WTC11 (cell line): ENCODE measurements around the gene EME1. TPM values are rescaled to one million over a fixed set of nuclear protein-coding genes. Genes with fewer than 3 reads are reported as not detected.

Source experiments
- ARID4B ChIP-seq: sonication (generic); formaldehyde crosslinking; IDR thresholded peaks from 2 replicates; pipeline ENCODE4 v1.8.0; 2023; ENCODE audit warnings: missing genetic modification reagents, mild to moderate bottlenecking, borderline replicate concordance
- CBFB ChIP-seq: sonication (generic); formaldehyde crosslinking; IDR thresholded peaks from 2 replicates; pipeline ENCODE4 v1.8.1; 2022; ENCODE audit warnings: mild to moderate bottlenecking, low read depth, missing genetic modification reagents
- CREM ChIP-seq: sonication (generic); formaldehyde crosslinking; IDR thresholded peaks from 2 replicates; pipeline ENCODE4 v1.8.1; 2022; ENCODE audit warnings: mild to moderate bottlenecking, missing genetic modification reagents, moderate library complexity
- E2F1 ChIP-seq: sonication (generic); formaldehyde crosslinking; IDR thresholded peaks from 2 replicates; pipeline ENCODE4 v1.8.0; 2022; ENCODE audit warnings: mild to moderate bottlenecking, missing genetic modification reagents
- E2F4 ChIP-seq: sonication (generic); formaldehyde crosslinking; IDR thresholded peaks from 2 replicates; pipeline ENCODE4 v1.8.1; 2022; ENCODE audit warnings: low read depth, mild to moderate bottlenecking, moderate library complexity, missing genetic modification reagents, borderline replicate concordance
- ESRRA ChIP-seq: sonication (generic); formaldehyde crosslinking; IDR thresholded peaks from 2 replicates; pipeline ENCODE4 v1.8.1; 2022; ENCODE audit warnings: mild to moderate bottlenecking, missing genetic modification reagents, borderline replicate concordance
- ETV6 ChIP-seq: sonication (generic); formaldehyde crosslinking; IDR thresholded peaks from 2 replicates; pipeline ENCODE4 v1.8.1; 2022; ENCODE audit warnings: mild to moderate bottlenecking, missing genetic modification reagents
- FOXK1 ChIP-seq: sonication (generic); formaldehyde crosslinking; IDR thresholded peaks from 2 replicates; pipeline ENCODE4 v1.8.0; 2022; ENCODE audit warnings: mild to moderate bottlenecking, moderate library complexity, missing genetic modification reagents
- FOXP1 ChIP-seq: sonication (generic); formaldehyde crosslinking; IDR thresholded peaks from 2 replicates; pipeline ENCODE4 v1.8.0; 2022; ENCODE audit warnings: missing genetic modification reagents, mild to moderate bottlenecking, moderate library complexity, borderline replicate concordance
- GTF2I ChIP-seq: fragments of 250-450 bp; sonication (Bioruptor Pico); conservative IDR thresholded peaks from 2 replicates; pipeline ENCODE4 v1.4.0; 2021; ENCODE audit warnings: mild to moderate bottlenecking
- HMGA2 ChIP-seq: fragments of 250-450 bp; sonication (Bioruptor Pico); IDR thresholded peaks from 2 replicates; pipeline ENCODE4 v1.4.0; 2021; ENCODE audit warnings: mild to moderate bottlenecking, moderate library complexity
- JUN ChIP-seq: sonication (generic); formaldehyde crosslinking; IDR thresholded peaks from 2 replicates; pipeline ENCODE4 v1.8.0; 2023; ENCODE audit warnings: mild to moderate bottlenecking, missing genetic modification reagents
- KAT7 ChIP-seq: sonication (generic); formaldehyde crosslinking; IDR thresholded peaks from 2 replicates; pipeline ENCODE4 v1.8.1; 2023; ENCODE audit warnings: missing genetic modification reagents, mild to moderate bottlenecking, borderline replicate concordance
- MAX ChIP-seq: sonication (generic); formaldehyde crosslinking; IDR thresholded peaks from 2 replicates; pipeline ENCODE4 v1.8.0; 2022; ENCODE audit warnings: mild to moderate bottlenecking, missing genetic modification reagents
- NFATC4 ChIP-seq: fragments of 250-450 bp; sonication (Bioruptor Pico); IDR thresholded peaks from 2 replicates; pipeline ENCODE4 v1.9.0; 2021; ENCODE audit warnings: mild to moderate bottlenecking
- NFE2L1 ChIP-seq: sonication (generic); formaldehyde crosslinking; IDR thresholded peaks from 2 replicates; pipeline ENCODE4 v1.8.1; 2023; ENCODE audit warnings: missing genetic modification reagents
- NR2C2 ChIP-seq: sonication (generic); formaldehyde crosslinking; IDR thresholded peaks from 2 replicates; pipeline ENCODE4 v1.8.0; 2022; ENCODE audit warnings: mild to moderate bottlenecking, missing genetic modification reagents
- NR3C1 ChIP-seq: sonication (generic); formaldehyde crosslinking; conservative IDR thresholded peaks from 2 replicates; pipeline ENCODE4 v1.8.1; 2023; ENCODE audit warnings: low read depth, mild to moderate bottlenecking, missing genetic modification reagents
- PRRX2 ChIP-seq: fragments of 250-450 bp; sonication (Bioruptor Pico); IDR thresholded peaks from 2 replicates; pipeline ENCODE4 v1.8.0; 2021; ENCODE audit warnings: mild to moderate bottlenecking
- SP1 ChIP-seq: sonication (generic); formaldehyde crosslinking; conservative IDR thresholded peaks from 2 replicates; pipeline ENCODE4 v1.8.1; 2022; ENCODE audit warnings: missing genetic modification reagents
- TEAD4 ChIP-seq: sonication (generic); formaldehyde crosslinking; IDR thresholded peaks from 2 replicates; pipeline ENCODE4 v1.8.0; 2022; ENCODE audit warnings: mild to moderate bottlenecking, missing genetic modification reagents
- ZNF138 ChIP-seq: sonication (generic); formaldehyde crosslinking; conservative IDR thresholded peaks from 2 replicates; pipeline ENCODE4 v1.8.1; 2022; ENCODE audit warnings: mild to moderate bottlenecking, moderate library complexity, missing genetic modification reagents
- ZNF219 ChIP-seq: sonication (generic); formaldehyde crosslinking; IDR thresholded peaks from 2 replicates; pipeline ENCODE4 v1.8.0; 2023; ENCODE audit warnings: missing genetic modification reagents, mild to moderate bottlenecking, borderline replicate concordance
- ZNF232 ChIP-seq: sonication (generic); formaldehyde crosslinking; IDR thresholded peaks from 2 replicates; pipeline ENCODE4 v1.8.0; 2022; ENCODE audit warnings: mild to moderate bottlenecking, missing genetic modification reagents
- ZNF423 ChIP-seq: fragments of 250-450 bp; sonication (Bioruptor Pico); IDR thresholded peaks from 2 replicates; pipeline ENCODE4 v2.1.2; 2022; ENCODE audit warnings: mild to moderate bottlenecking, moderate library complexity
- ZNF512 ChIP-seq: sonication (generic); formaldehyde crosslinking; IDR thresholded peaks from 2 replicates; pipeline ENCODE4 v1.8.1; 2022; ENCODE audit warnings: missing genetic modification reagents, borderline replicate concordance
- total RNA-seq: library from RNA; stranded (reverse); gene quantifications from 3 replicates; pipeline ENCODE4 v1.2.3, GENCODE V29; 2021
- TF ChIP-seq, protein P1 (sequence below): sonication (generic); formaldehyde crosslinking; IDR thresholded peaks from 2 replicates; pipeline ENCODE4 v1.8.1; 2022; ENCODE audit warnings: low read depth, missing genetic modification reagents, borderline replicate concordance

The EME1 gene
- total RNA-seq, 1 experiment from 2014 or later, result 24.9 TPM

DNA sequence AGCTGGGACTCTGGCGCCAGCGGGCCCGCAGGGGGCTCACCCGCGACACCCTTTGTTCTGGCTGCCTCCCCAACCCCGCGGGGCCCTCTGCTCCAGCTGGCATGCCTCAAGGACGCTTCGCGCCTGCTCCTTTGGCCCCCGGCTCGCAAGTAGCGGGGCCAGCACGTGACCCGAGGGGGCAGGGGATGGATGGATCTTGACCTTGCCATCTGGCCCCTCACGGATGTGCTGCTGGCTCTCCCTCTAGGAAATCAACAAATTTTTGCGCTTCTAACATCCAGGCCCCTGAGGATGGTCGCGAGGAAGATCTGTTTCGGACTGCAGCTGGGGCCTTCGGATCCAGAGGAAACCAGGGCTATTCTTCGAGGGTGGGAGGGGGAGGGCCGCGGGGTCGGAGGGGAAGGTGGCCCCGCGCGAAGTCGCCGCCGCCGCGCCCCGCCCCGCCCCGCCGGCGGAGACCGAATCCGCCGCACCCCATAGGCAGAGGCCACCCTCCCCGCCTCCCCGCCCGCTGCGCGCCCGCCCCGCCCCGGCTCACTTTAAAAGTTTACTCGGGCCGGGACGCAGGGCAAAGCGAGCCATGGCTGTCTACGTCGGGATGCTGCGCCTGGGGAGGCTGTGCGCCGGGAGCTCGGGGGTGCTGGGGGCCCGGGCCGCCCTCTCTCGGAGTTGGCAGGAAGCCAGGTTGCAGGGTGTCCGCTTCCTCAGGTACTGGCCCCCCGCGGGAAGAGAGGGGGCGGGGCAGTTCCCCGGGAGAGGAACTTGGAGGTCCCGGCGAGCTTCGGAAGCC lies 52.8 kb downstream of the EME1 start, which contains the start of gene ACSF2 (continued):
- peak; percentile 97 for TF ChIP-seq MAX (CRISPR knock-in tag)
- peak; percentile 55; the same call in 1 of the 2 replicates for TF ChIP-seq TEAD4 (CRISPR knock-in tag)
- TF ChIP-seq CBFB (CRISPR knock-in tag), result no peak
- TF ChIP-seq NR2C2 (CRISPR knock-in tag), result no peak
- no peak for TF ChIP-seq E2F1 (CRISPR knock-in tag)
- 0 out of 2 replicates have a peak, but pooled peaks have one; percentile 49 for TF ChIP-seq ZNF138 (CRISPR knock-in tag)
- TF ChIP-seq, protein P1, sequence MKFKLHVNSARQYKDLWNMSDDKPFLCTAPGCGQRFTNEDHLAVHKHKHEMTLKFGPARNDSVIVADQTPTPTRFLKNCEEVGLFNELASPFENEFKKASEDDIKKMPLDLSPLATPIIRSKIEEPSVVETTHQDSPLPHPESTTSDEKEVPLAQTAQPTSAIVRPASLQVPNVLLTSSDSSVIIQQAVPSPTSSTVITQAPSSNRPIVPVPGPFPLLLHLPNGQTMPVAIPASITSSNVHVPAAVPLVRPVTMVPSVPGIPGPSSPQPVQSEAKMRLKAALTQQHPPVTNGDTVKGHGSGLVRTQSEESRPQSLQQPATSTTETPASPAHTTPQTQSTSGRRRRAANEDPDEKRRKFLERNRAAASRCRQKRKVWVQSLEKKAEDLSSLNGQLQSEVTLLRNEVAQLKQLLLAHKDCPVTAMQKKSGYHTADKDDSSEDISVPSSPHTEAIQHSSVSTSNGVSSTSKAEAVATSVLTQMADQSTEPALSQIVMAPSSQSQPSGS (CRISPR knock-in tag), result peak; percentile 47; the same call in 1 of the 2 replicates
- peak; percentile 43; the same call in 1 of the 2 replicates for TF ChIP-seq NFE2L1 (CRISPR knock-in tag)
- no peak for TF ChIP-seq SP1 (CRISPR knock-in tag)
- TF ChIP-seq ARID4B (CRISPR knock-in tag), result peak; percentile 34; the same call in 1 of the 2 replicates
- no peak for TF ChIP-seq FOXK1 (CRISPR knock-in tag)
- no peak for TF ChIP-seq HMGA2 (CRISPR knock-in tag)
- TF ChIP-seq NR3C1 (CRISPR knock-in tag), result no peak
- no peak for TF ChIP-seq GTF2I
- TF ChIP-seq ETV6 (CRISPR knock-in tag), result no peak
- TF ChIP-seq CREM (CRISPR knock-in tag), result no peak; the same call in 1 of the 2 replicates
- no peak for TF ChIP-seq ZNF512
- TF ChIP-seq NFATC4 (CRISPR knock-in tag), result no peak
- TF ChIP-seq ZNF423 (CRISPR knock-in tag), result peak; percentile 34; the same call in 1 of the 2 replicates
- TF ChIP-seq FOXP1 (CRISPR knock-in tag), result peak; percentile 62; the same call in 1 of the 2 replicates
- TF ChIP-seq ZNF219, result no peak
- TF ChIP-seq JUN (CRISPR knock-in tag), result peak; percentile 80; the same call in 1 of the 2 replicates
- TF ChIP-seq ESRRA (CRISPR knock-in tag), result no peak
- TF ChIP-seq PRRX2 (CRISPR knock-in tag), result no peak
- TF ChIP-seq KAT7, result 0 out of 2 replicates have a peak, but pooled peaks have one; percentile 65
- no peak for TF ChIP-seq E2F4
- TF ChIP-seq ZNF232 (CRISPR knock-in tag), result peak; percentile 67; the same call in 1 of the 2 replicates
